Measurements from ENCODE around the gene DHTKD1. TPM values are rescaled to one million over a fixed set of nuclear protein-coding genes. Genes with fewer than 3 reads are reported as not detected.

Gene DHTKD1
- total RNA-seq, 1 experiment from 2014 or later, result 53.2 TPM

DNA sequence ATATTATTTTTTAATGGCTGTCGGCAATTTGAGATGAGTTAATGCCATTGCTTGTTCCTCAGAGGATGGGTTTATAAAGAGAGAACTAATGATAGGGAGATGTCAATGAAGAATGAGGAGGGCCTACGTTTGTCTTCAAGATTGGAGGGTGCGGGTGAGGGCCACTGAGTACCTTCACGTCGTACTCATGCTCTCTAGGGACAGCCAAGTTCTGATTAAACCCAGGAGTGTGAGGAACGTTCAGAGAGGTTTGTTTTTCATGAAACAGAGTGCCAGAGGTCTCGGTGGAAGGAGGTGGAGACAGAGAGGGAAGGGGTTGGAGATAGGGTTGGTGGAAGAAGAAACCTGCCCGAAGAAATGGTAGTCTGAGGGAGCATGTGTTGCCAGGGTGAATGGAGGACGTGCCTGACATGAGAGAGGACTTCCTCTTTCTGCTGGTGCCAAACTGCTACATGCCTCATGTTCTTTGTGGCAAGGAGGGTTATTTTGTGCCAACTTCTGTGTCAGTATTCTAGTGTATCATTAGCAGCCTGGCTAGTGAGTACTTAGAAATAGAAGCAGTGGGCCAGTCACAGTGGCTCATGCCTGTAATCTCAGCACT lies 8.9 kb downstream of the DHTKD1 start:
- no peak overlapping the region for H3K18ac ChIP-seq (ENCODE audit: insufficient read length, low read depth, low read length)
- peak overlapping the region in 2 of 3 experiments; percentile 0 to 72; a peak in 3 of 7 replicates for H3K27ac Mint-ChIP-seq
- no peak overlapping the region for H3K27ac ChIP-seq (ENCODE audit: insufficient read length, low read depth, low read length)
- H2BK12ac ChIP-seq (ENCODE audit: insufficient read length, low read depth, low read length), result no peak overlapping the region
- no peaks in the 10 kb centered on the region for H3K27me3 ChIP-seq (ENCODE audit: insufficient read depth, low read length)
- H3K56ac ChIP-seq (ENCODE audit: insufficient read length, low read depth, low read length), result no peak overlapping the region
- H3K4me1 Mint-ChIP-seq, result no peaks in the 10 kb centered on the region; a peak in 1 of 4 replicates
- H4K5ac ChIP-seq (ENCODE audit: insufficient read length, low read depth, low read length), result no peak overlapping the region
- no peak overlapping the region for H2BK5ac ChIP-seq (ENCODE audit: insufficient read length, low read length)
- no peak overlapping the region for H2AFZ ChIP-seq (ENCODE audit: low read length)
- no peak overlapping the region for H3K14ac ChIP-seq (ENCODE audit: insufficient read depth, low read length)
- no peaks in the 10 kb centered on the region for H3K9me3 ChIP-seq (ENCODE audit: control insufficient read depth, low read depth, low read length)
- peaks cover 5% of the 10 kb centered on the region for H3K79me1 ChIP-seq (ENCODE audit: insufficient read depth, low read depth, low read length, poor library complexity, severe bottlenecking)
- H4K8ac ChIP-seq (replicated peaks; ENCODE audit: insufficient read length, low read depth, low read length), result no peak overlapping the region
- no peaks in the 10 kb centered on the region; the same call in 1 of the 2 replicates for H3K79me2 ChIP-seq (ENCODE audit: insufficient read depth, low read length)
- H4K20me1 ChIP-seq (ENCODE audit: control insufficient read depth, insufficient read depth, insufficient read length), result no peaks in the 10 kb centered on the region
- no peak overlapping the region for H2BK120ac ChIP-seq (ENCODE audit: low read depth, low read length, poor library complexity, severe bottlenecking)
- no peak overlapping the region for H2BK15ac ChIP-seq (ENCODE audit: low read depth, low read length)
- no peaks in the 10 kb centered on the region for H3K9me3 Mint-ChIP-seq
- no peak overlapping the region for H3K4me3 Mint-ChIP-seq
- no peaks in the 10 kb centered on the region for H3K23me2 ChIP-seq (ENCODE audit: insufficient read length, low read depth, low read length, poor library complexity, severe bottlenecking)
- no peak overlapping the region for H4K91ac ChIP-seq (ENCODE audit: insufficient read length, low read depth, low read length)
- no peak overlapping the region for H3K23ac ChIP-seq (ENCODE audit: insufficient read length, low read depth, low read length)
- DNase-seq, result no peak
- H3K27me3 Mint-ChIP-seq (ENCODE audit: low read depth), result no peaks in the 10 kb centered on the region
- no peak overlapping the region for H3T11ph ChIP-seq (ENCODE audit: low read length)
- H2AK5ac ChIP-seq (ENCODE audit: insufficient read length, low read length), result no peak overlapping the region
- no peaks in the 10 kb centered on the region for H3K4me1 ChIP-seq (ENCODE audit: insufficient read depth, low read length)
- no peak overlapping the region for H3K4ac ChIP-seq (ENCODE audit: low read depth, low read length)
- H3K36me3 Mint-ChIP-seq (ENCODE audit: insufficient read depth in 1 of 3, low read depth in 3 of 3), result peaks cover 17 to 58% (median 36%) of the 10 kb centered on the region in 3 experiments; a peak in 6 of 7 replicates
- WGBS (ENCODE audit: extremely low coverage, insufficient read length, low lambda C conversion rate), result no CpG with 5 or more reads among the region's 9 CpGs
- H3K9ac ChIP-seq (ENCODE audit: extremely low read depth, insufficient read length, low read length), result no peak overlapping the region
- TF ChIP-seq, protein P1, sequence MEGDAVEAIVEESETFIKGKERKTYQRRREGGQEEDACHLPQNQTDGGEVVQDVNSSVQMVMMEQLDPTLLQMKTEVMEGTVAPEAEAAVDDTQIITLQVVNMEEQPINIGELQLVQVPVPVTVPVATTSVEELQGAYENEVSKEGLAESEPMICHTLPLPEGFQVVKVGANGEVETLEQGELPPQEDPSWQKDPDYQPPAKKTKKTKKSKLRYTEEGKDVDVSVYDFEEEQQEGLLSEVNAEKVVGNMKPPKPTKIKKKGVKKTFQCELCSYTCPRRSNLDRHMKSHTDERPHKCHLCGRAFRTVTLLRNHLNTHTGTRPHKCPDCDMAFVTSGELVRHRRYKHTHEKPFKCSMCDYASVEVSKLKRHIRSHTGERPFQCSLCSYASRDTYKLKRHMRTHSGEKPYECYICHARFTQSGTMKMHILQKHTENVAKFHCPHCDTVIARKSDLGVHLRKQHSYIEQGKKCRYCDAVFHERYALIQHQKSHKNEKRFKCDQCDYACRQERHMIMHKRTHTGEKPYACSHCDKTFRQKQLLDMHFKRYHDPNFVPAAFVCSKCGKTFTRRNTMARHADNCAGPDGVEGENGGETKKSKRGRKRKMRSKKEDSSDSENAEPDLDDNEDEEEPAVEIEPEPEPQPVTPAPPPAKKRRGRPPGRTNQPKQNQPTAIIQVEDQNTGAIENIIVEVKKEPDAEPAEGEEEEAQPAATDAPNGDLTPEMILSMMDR (conservative IDR thresholded peaks at IDR 0.05), result no peak
- H2BK20ac ChIP-seq (ENCODE audit: low read depth, low read length, poor library complexity, severe bottlenecking), result no peak overlapping the region
- no peak overlapping the region for H3K4me2 ChIP-seq (ENCODE audit: insufficient read depth, insufficient read length, low read length)
